HG03097 (cell line): ENCODE results near the gene DLD.
A peak's percentile ranks its signal among the peaks of the same experiment; 100 is the strongest.
"Not testable (repeated sequence)": the region's sequence is repeated elsewhere in the genome, so short reads cannot be mapped to it uniquely, and the experiment has no call there.

Experiments
- ATAC-seq: cut with Tn5 transposase; IDR thresholded peaks from one replicate; pipeline ENCODE4 v1.9.1; 2021; ENCODE audit not compliant: unreplicated experiment, low FRiP score

The DLD gene, protein sequence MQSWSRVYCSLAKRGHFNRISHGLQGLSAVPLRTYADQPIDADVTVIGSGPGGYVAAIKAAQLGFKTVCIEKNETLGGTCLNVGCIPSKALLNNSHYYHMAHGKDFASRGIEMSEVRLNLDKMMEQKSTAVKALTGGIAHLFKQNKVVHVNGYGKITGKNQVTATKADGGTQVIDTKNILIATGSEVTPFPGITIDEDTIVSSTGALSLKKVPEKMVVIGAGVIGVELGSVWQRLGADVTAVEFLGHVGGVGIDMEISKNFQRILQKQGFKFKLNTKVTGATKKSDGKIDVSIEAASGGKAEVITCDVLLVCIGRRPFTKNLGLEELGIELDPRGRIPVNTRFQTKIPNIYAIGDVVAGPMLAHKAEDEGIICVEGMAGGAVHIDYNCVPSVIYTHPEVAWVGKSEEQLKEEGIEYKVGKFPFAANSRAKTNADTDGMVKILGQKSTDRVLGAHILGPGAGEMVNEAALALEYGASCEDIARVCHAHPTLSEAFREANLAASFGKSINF

DNA sequence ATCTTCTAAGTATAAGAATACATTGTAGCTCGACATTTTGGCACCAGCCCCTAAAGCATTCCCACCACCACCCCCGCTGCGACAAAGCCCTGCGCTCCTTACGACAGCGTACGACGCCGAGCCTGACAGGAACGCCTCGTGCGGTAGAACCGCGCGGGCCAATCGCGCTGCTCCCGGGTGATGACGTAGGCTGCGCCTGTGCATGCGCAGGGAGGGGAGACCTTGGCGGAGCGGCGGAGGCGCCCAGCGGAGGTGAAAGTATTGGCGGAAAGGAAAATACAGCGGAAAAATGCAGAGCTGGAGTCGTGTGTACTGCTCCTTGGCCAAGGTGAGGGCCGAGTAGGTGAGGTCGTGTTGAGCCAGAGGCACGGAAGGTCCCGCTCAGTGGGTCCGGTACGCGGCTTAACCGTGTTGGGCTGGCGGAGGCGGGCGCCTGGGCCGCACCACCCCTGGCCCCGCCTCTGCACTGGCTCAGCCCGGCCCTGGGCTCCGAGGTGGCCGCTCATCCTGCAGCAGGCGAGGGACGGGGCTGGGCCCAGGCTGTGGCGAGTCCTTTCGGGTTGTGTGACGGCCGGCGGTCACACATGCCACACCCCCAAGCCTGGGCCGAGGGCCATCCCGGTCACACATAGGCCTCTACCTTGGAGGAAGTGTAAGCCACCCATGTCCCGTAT is at the start of gene DLD:
Gene DLD, plus strand, starts transcription at position 222 of the 674 bp plus-strand sequence. Its CDS starts 68 bp downstream, at position 290.
- peak; percentile 99 for ATAC-seq

DNA sequence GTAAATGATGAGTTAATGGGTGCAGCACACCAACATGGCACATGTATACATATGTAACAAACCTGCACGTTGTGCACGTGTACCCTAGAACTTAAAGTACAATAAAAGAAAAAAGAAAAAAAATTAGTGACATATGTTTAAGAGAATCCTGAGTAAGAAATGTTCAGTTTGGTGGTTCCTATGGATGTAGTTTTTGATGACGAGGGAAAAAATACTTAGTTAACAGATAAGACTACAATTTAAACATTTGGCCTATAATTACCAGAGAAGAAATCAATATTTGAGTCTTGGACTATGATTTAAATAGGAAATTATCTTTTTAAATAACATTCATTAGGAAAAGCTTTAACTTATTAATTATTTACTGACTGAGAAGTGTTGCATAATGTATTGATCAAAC is 48.8 kb upstream of the DLD start:
- no peak for ATAC-seq

DNA sequence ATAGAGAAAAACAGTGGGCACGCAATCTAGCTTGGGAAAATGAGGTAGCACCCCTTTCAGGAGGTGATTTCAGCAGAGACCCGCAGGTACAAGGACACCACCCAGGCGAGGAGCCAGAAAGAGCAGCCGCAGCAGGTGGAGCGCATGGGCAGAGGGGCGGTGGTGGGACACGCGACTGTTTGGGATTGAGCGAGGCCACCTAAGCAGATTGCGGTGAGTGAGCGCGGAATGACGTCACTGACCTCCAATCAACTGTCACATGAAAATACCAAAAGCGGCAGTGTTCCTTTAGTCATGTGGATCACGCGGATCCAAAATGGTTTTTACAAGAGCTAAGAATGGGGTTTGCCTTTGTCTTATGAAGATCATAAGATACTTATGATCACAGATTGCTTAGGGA is 47.8 kb upstream of the DLD start:
- no peak for ATAC-seq

DNA sequence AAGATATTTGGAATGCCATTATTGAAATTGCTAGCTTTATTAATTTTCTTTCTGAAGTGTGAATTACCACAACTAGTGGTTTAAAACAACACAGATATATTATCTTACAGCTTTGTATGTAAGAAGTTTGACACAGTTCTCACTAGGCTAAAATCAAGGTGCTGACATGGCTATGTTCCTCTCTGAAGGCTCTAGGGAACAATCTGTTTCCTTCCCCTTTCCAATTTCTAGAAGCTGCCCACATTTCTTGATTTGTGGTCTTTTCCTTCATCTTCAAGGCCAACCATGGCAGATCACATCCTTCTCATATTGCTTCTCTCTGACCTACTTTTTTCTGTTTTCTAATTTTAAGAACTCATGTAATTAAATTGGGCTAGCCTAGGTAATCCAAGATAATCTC is 44.7 kb upstream of the DLD start:
- ATAC-seq = no peak

DNA sequence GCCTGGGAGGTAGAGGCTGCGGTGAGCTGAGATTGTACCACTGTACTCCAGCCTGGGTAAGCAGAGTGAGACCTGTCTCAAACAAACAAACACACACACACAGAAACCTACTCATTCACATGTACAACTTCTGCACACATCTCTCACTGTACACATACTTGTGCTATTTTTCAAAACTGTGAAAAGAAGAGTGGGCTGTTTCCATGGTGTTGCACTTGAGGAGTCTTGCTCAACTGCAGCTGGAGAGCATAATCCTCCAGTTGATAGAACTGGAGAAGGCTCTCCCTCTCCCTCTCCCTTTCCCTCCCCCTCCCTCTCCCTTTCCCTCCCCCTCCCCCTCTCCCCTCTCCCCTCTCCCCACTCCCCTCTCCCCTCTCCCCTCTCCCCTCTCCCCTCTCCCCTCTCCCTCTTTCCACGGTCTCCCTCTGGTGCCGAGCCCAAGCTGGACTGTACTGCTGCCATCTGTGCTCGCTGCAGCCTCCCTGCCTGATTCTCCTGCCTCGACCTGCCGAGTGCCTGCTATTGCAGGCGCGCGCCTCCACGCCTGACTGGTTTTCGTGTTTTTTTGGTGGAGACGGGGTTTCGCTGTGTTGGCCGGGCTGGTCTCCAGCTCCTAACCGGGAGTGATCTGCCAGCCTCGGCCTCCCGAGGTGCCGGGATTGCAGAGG is 43.7 kb upstream of the DLD start:
- ATAC-seq = no peak

DNA sequence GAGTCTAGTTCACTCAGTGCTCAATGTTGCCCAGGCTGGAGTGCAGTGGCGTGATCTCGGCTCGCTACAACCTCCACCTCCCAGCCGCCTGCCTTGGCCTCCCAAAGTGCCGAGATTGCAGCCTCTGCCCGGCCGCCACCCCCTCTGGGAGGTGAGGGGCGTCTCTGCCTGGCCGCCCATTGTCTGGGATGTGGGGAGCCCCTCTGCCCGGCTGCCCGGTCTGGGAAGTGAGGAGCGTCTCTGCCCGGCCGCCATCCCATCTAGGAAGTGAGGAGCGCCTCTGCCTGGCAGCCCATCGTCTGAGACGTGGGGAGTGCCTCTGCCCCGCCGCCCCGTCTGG is 43.2 kb upstream of the DLD start:
- ATAC-seq = not testable (repeated sequence)

DNA sequence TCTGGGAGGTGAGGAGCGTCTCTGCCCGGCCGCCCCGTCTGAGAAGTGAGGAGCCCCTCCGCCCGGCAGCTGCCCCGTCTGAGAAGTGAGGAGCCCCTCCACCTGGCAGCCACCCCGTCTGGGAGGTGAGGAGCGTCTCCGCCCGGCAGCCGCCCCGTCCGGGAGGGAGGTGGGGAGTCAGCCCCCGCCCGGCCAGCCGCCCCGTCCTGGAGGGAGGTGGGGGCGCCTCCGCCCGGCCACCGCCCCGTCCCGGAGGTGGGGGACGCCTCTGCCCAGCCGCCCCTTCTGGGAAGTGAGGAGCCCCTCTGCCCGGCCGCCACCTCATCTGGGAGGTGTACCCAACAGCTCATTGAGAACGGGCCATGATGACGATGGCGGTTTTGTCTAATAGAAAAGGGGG is 42.8 kb upstream of the DLD start:
- ATAC-seq = not testable (repeated sequence)

DNA sequence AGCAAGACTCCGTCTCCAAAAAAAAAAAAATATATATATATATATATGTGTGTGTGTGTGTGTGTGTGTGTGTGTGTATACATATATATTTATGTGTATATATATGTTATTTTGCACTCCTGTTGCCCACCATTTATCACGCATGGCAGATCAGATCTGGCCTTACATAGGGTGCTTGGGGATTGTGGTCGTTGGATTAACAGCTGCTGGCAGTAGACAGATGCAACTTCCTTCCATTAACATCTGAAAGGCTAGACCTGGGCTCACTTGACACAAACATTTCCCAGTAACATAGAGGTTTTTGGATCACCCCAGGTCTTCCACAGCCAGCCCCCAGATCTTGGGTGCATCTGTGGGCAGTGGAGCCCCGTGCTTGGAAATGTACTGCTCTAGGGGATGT is 40.8 kb upstream of the DLD start:
- no peak for ATAC-seq

DNA sequence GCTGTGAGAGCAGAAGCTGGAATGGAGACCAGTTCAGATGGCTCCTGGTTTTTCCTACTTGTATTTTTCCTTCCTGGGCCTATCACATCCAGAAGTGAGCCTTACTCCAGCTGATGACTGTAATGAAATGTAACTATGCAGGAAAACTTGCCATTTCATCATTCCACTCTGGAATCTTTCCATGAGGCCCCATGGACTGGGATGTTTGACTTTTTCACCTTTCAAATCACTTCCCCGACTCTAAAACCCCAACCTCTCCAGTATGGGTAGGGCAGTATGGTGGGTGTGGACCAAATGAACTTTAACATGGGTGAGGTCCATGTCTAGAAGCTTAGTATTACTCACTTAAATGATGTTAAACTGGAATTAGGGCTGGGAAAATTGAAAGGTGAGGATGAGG is 40.3 kb upstream of the DLD start:
- ATAC-seq = no peak

DNA sequence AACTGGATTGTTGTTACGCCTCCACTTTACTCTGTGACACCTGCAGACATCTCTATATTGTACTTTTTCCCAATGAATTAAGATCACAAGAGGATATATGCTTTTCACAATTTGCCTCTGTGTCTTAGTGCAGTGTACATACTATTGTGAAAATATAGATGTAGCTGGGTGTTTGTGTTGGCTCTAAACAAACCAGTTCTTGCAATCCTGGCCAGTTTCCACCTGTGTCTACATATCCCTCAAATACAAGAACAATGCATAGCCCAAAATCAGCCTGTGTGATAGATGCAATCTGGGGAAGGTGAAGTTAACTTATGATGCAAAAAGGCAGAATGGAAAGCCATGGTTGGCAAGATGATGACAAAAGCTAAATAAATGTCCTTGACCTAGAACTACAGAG is 36.5 kb upstream of the DLD start:
- no peak for ATAC-seq

DNA sequence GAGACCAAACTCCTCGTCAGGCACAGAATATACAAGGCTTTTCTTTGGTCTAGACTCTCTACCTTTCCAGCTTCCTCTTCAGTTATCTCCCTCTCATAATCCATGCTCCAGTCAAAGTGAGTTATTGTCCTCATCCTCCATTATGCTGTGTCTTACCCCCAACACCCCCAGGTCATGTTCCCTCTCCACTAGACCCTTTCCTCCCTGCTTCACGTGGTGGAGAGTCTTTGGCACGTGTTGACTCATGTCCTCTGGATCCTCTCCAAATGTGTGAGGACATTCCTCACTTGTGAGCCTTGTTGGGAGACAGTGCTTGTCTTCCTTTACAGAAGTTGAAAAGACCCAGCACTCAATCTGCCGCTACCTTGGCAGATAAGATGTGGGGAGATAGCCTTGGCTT is 36.0 kb upstream of the DLD start:
- ATAC-seq = no peak

DNA sequence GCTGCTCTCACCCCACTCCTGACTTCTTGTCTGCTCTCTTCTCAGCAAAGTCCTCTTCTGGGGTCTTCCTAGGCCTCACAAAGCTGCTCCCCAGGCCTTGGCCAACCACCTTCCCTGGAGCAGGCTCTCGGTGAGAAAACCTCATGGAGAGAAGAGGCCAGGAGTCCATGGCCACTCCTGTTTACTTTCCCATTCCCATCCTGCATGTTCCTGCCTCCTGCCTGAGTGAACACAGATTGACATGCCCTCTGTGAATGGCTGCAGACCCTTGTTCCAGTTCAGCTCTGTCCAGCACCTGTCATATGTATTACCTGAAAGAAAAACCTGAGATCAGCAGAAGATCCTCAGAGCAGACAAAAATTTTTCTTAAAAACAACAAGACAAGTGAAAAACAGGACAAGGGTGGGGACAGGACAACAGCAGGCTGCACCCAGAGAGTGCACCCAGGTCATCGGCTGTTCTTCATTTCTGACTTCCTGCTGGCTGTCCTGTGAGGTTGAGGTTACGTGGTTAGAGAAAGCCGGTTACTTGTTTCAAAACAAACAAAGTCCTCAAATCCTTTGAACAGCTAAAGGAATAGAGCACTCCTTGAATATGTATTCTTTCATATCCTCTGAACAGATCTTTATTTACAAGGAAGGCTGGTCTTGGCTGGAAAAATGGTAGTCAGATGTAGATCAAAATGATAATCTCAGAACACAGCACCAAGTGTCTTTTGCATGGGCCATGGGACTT is 34.0 kb upstream of the DLD start:
- no peak for ATAC-seq

DNA sequence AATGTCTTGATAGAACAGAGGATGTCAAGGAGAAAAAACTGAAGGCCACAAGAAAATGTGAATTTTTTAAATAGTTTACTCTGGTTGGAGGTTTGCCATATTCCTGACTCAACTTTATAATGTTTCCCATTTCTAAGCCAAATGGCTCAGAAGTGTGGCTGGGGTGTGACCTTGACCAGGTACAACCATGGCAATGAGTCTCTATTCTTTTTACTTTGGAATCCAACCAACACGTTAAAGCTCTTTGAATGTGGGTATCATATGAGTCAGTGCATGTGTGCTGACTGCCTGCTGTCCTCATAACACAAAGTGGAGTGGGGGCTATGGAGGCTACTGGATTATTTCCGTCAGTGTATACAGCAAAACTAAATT is 33.5 kb upstream of the DLD start:
- ATAC-seq = no peak

DNA sequence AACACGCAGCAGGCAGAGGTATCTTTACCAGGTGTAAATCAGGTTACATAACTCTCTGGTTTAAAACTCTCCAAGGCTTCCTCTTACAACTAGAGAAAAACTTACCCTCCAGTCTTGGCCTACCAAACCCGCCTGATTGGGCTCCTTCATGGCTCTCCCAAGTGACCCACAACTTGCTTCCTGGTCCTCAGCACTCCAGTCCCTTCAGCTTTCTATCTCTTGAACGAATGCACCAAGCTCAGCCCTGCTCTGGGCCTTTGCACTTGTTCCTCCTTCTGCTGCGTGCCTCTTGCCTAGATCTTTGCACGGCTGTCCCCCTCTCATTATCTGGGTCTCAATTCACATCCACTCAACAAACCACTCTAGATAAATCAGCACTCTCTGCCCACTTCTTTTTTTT is 32.7 kb upstream of the DLD start:
- ATAC-seq = no peak

DNA sequence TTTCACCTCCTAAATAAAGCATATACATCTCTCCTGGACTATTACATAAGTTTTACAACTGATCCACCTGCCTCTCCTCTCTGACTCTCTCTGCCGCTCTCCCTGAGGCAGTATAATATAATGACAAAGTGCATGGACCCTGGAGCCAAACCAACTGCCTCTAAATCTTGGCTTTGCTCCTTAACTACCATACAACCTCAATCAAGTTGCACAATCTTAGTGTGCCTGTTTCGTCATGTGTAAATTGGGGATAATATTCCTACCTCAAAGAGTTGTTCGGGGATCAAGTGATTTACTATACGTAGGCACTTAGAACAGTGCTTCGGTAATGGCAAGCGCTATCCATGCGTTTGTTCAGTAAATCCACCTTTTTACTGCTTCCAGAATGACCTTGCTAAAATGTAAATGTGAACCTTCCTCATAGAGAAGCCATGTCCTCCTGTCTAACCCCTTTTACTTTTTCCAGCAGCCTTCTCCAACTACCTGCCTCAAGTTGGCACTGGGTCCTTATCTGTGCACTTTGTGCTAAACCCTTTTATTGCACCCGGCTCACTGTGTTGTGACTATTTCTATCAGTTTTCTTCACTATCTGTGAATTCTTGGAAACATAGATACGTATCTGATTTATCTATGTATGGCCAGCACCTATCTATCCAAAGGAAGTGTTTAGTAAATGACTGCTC is 30.6 kb upstream of the DLD start:
- no peak for ATAC-seq

DNA sequence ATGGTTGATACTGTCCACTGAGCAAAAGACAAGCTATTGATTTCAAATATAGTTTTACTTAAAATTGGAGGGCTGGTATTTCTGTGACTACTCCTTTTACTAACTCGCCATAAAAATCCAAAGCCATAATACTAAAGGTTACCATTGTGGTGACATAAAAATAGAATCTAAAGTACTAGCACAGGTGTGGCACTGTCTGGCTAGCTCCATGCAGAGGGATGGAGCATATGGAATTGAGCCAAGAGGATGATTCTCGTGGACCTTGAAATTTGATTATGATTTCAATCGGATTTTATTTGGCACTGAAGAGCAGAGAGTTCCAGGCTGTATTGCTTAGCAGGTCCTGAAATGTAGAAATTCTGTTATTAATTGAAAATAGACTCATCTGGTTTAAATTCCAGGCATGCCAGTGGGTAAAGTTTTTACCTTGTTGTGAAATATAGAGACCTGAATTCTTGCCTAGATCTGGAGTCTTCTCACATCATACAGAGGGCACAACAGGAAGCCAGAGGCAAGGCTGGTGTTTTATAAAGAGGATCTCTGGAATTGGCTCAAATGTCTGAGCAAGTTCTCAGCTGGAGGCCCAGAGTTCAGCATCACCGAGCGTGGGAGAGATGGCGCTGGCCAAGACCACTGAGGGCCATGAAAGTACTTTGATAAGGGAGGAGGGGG is 29.9 kb upstream of the DLD start:
- no peak for ATAC-seq

DNA sequence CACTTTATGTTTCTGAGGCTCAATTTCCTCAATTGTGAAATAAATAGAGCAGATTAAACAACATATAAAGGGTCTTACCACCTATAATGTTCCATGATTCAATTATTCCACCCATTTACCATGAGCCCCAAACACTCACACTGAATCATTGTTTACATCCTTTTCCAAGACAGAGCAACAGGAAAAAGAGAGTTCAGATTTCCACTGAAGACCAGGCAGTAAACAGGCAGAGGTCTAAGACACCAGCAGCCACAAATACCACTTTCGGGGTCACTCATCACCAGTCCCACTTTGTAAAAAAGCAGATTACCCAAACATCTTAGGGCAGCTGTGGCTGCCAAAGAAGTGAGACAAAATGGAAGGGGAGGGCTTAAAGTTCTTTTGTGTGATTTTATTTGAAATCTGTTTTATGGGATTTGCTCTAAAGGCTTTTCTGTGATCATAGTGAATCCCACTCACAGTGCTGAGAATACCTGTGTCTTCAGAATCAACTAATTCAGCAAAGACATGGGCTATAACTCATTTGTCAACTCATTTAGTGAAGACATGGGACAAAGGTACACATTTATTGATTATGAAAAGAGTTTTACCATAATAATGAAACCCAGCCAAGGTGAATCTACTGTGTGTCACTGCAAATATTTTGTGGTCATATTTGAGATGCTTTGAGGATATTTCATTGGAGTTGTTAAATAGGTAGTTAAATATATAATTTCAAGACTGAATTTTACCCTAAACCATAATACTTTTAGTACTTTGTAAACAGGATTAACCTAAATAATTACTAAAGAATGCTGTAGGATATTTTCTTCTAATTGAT is 24.8 kb upstream of the DLD start:
- no peak for ATAC-seq

DNA sequence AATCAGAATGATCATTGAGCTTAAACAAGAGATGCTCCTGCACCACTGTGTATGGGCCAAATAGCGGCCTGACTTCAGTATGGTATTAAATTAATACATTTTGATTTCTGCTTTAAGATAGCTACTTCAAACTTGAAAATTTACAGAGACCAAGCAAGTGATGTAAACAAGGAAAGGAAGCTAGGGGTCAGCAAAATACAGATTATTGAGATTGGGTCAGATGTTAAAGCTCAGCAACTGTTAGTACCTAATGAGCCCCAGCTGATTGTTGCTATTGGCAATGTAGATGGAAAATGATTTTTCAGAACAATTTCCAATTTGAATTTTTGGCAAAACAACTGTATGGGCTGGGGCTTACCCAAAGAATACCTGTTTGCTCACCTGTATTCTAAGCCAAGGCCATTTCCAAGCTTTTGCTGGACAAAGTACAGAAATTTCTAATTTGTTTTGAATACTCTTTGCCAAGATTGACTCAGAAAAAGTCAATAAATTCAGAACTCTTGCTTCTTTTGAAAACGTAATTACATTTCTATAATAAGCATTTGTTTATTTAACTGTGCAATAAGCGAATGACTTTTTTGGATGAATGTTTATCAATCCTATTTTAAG is 23.0 kb upstream of the DLD start:
- ATAC-seq = no peak
